DND-41 (cell line): ENCODE measurements around the gene SGSM2.

ENCODE experiments used
- ATAC-seq: fragments of 200-7000 bp; cut with Tn5 transposase; 3 replicates; pipeline ENCODE4 v1.9.1; 2021; ENCODE audit warnings: low read depth; ENCODE audit not compliant: insufficient read depth
- DNase-seq: peaks from one replicate; pipeline ENCODE4 v3.0.0-alpha.2; 2020
- H2AFZ ChIP-seq: 2 replicates; pipeline ENCODE4 v1.6.0; 2012; ENCODE audit warnings: low read depth, low read length
- H3K27ac ChIP-seq: 2 replicates; pipeline ENCODE4 v1.5.1; 2012; ENCODE audit warnings: low read length, inconsistent platforms
- H3K27me3 ChIP-seq: fragments of 200-600 bp; sonication (generic); 2 replicates; pipeline ENCODE4 v1.6.0; 2012; ENCODE audit warnings: low read length, mild to moderate bottlenecking, inconsistent platforms; ENCODE audit not compliant: insufficient read depth, poor library complexity
- H3K36me3 ChIP-seq: 2 replicates; pipeline ENCODE4 v1.5.1; 2012; ENCODE audit warnings: low read length, inconsistent platforms; ENCODE audit not compliant: insufficient read depth
- H3K4me1 ChIP-seq: 2 replicates; pipeline ENCODE4 v1.5.1; 2012; ENCODE audit warnings: mild to moderate bottlenecking, low read length; ENCODE audit not compliant: insufficient read depth
- H3K4me2 ChIP-seq: 2 replicates; pipeline ENCODE4 v1.6.0; 2012; ENCODE audit warnings: mild to moderate bottlenecking, moderate library complexity, low read length, inconsistent platforms; ENCODE audit not compliant: insufficient read depth
- H3K4me3 ChIP-seq, 2 experiments: fragments of 200-600 bp in 1 of 2; shearing (Covaris generic) in 1 of 2; 2 replicates each; pipeline ENCODE4 v1.5.1; 2012 to 2016; ENCODE audit warnings: inconsistent platforms in 2 of 2, low read length in 2 of 2, mild to moderate bottlenecking in 2 of 2, low read depth in 1 of 2, moderate library complexity in 1 of 2
- H3K79me2 ChIP-seq: 2 replicates; pipeline ENCODE4 v1.6.0; 2012; ENCODE audit warnings: low read length, inconsistent platforms; ENCODE audit not compliant: insufficient read depth
- H3K9ac ChIP-seq: 2 replicates; pipeline ENCODE4 v1.6.0; 2012; ENCODE audit warnings: low read depth, mild to moderate bottlenecking, inconsistent platforms, low read length, moderate library complexity
- H3K9me3 ChIP-seq: 2 replicates; pipeline ENCODE4 v1.5.1; 2012; ENCODE audit warnings: low read length, moderate library complexity, mild to moderate bottlenecking, inconsistent platforms; ENCODE audit not compliant: insufficient read depth, severe bottlenecking
- H4K20me1 ChIP-seq: 2 replicates; pipeline ENCODE4 v1.6.0; 2012; ENCODE audit warnings: low read length; ENCODE audit not compliant: insufficient read depth
- CTCF ChIP-seq: IDR thresholded peaks from 2 replicates; pipeline ENCODE4 v1.5.1; 2012; ENCODE audit warnings: borderline replicate concordance, low read length, moderate library complexity, mild to moderate bottlenecking; ENCODE audit not compliant: poor library complexity, severe bottlenecking; ENCODE audit errors: extremely low read depth
- EZH2 ChIP-seq: IDR thresholded peaks from 3 replicates; pipeline ENCODE4 v1.6.1; 2012; ENCODE audit warnings: borderline replicate concordance, low read depth, mild to moderate bottlenecking, moderate library complexity, low read length, inconsistent platforms; ENCODE audit not compliant: severe bottlenecking

SGSM2 gene

GRCh38 chr17:2377659-2378058 is 40.4 kb downstream of the SGSM2 start:
- Histone ChIP-seq H3K79me2 (no peaks in the 10 kb centered on the region), H3K4me2 (no peak overlapping the region), H3K4me3 (no peak overlapping the region), H3K27me3 (no peaks in the 10 kb centered on the region), H3K36me3 (peaks cover 67% of the 10 kb centered on the region), H3K9me3 (no peaks in the 10 kb centered on the region), H3K27ac (no peak overlapping the region), H3K4me1 (no peaks in the 10 kb centered on the region), H3K9ac (no peak overlapping the region), H2AFZ (no peak overlapping the region), H4K20me1 (0 out of 2 replicates have a peak, but pooled peaks cover 4% of the 10 kb centered on the region)
- TF ChIP-seq EZH2 (no peak), CTCF (no peak)
- ATAC-seq (no peak), DNase-seq (no peak)

GRCh38 chr17:2378905-2379304 is 41.6 kb downstream of the SGSM2 start:
- DNase-seq (no peak), ATAC-seq (no peak)
- H3K27me3 ChIP-seq = no peaks in the 10 kb centered on the region
- no peak overlapping the region for H2AFZ ChIP-seq
- no peak overlapping the region for H3K4me2 ChIP-seq
- no peak for TF ChIP-seq CTCF
- no peak for TF ChIP-seq EZH2
- no peak overlapping the region for H3K27ac ChIP-seq
- peaks cover 7% of the 10 kb centered on the region; the same call in 1 of the 2 replicates for H4K20me1 ChIP-seq
- no peak overlapping the region for H3K9ac ChIP-seq
- peaks cover 58% of the 10 kb centered on the region for H3K36me3 ChIP-seq
- H3K4me3 ChIP-seq = no peak overlapping the region
- H3K79me2 ChIP-seq = no peaks in the 10 kb centered on the region
- no peaks in the 10 kb centered on the region for H3K9me3 ChIP-seq
- H3K4me1 ChIP-seq = peaks cover 6% of the 10 kb centered on the region

- Histone ChIP-seq H3K27ac (no peak overlapping the region), H3K9me3 (no peaks in the 10 kb centered on the region), H3K27me3 (no peaks in the 10 kb centered on the region), H4K20me1 (peaks cover 7% of the 10 kb centered on the region; the same call in 1 of the 2 replicates), H3K36me3 (peaks cover 60% of the 10 kb centered on the region), H3K4me3 (no peak overlapping the region), H3K4me2 (no peak overlapping the region), H2AFZ (no peak overlapping the region), H3K79me2 (no peaks in the 10 kb centered on the region), H3K9ac (no peak overlapping the region), H3K4me1 (peaks cover 6% of the 10 kb centered on the region)
- ATAC-seq (no peak), DNase-seq (no peak)
- TF ChIP-seq CTCF = no peak
- no peak for TF ChIP-seq EZH2
These were observed 42.4 kb downstream of the SGSM2 start for GRCh38 chr17:2379489-2380225.
